ENCODE measurements around the gene DLGAP1. TPM values are rescaled to one million over a fixed set of nuclear protein-coding genes. Genes with fewer than 3 reads are reported as not detected.

DLGAP1 gene
- polyA plus RNA-seq, 1 donor from 2014 or later: 4.5 TPM

DNA sequence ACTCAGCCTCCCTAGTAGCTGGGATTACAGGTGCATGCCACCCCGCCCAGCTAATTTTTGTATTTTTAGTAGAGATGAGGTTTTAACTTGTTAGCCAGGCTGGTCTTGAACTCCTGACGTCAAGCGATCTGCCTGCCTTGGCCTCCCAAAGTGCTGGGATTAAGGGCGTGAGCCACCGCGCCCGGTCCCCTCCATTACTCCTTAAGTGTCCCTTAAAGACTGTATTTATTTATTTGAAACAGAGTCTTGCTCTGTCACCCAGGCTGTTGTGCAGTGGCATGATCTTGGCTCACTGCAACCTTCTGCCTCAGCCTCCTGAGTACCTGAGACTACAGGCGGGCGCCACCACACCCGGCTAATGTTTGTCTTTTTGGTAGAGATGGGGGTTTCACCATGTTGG is 856.5 kb downstream of the DLGAP1 start:
- Histone ChIP-seq H3F3A (ENCODE audit: insufficient read depth, low read length, poor library complexity, severe bottlenecking) (no peaks in the 10 kb centered on the region), H3K36me3 (ENCODE audit: insufficient read depth, low read length) (no peaks in the 10 kb centered on the region), H3K4me2 (ENCODE audit: low read length) (no peak overlapping the region), H3K27ac (ENCODE audit: low read length) (no peak overlapping the region), H3K9me3 (ENCODE audit: low read length) (no peaks in the 10 kb centered on the region), H3K79me2 (replicated peaks; ENCODE audit: insufficient read depth, low read length) (no peaks in the 10 kb centered on the region), H3K27me3 (ENCODE audit: insufficient read depth, low read depth, low read length) (peaks cover 8% of the 10 kb centered on the region), H3K4me3 (ENCODE audit: low read length) (no peak overlapping the region), H4K20me1 (ENCODE audit: insufficient read depth) (no peaks in the 10 kb centered on the region), H2AFZ (ENCODE audit: low read depth, low read length) (no peak overlapping the region), H3K9ac (ENCODE audit: low read length) (no peak overlapping the region), H3K9me2 (ENCODE audit: insufficient read depth, low read length) (no peaks in the 10 kb centered on the region)
- TF ChIP-seq TAF1 (IDR thresholded peaks at IDR 0.05; ENCODE audit: low read depth) (no peak), EP300 (conservative IDR thresholded peaks at IDR 0.05; ENCODE audit: poor library complexity, severe bottlenecking) (no peak), POLR2AphosphoS5 (IDR thresholded peaks at IDR 0.05) (no peak), MXI1 (conservative IDR thresholded peaks at IDR 0.05; ENCODE audit: poor library complexity, severe bottlenecking) (no peak), RAD21 (conservative IDR thresholded peaks at IDR 0.05) (no peak), SMC3 (conservative IDR thresholded peaks at IDR 0.05; ENCODE audit: poor library complexity) (no peak), EZH2 (IDR thresholded peaks at IDR 0.05; ENCODE audit: borderline replicate concordance, insufficient read depth, low read length, poor library complexity, severe bottlenecking) (no peak)
- TF ChIP-seq, protein P1, sequence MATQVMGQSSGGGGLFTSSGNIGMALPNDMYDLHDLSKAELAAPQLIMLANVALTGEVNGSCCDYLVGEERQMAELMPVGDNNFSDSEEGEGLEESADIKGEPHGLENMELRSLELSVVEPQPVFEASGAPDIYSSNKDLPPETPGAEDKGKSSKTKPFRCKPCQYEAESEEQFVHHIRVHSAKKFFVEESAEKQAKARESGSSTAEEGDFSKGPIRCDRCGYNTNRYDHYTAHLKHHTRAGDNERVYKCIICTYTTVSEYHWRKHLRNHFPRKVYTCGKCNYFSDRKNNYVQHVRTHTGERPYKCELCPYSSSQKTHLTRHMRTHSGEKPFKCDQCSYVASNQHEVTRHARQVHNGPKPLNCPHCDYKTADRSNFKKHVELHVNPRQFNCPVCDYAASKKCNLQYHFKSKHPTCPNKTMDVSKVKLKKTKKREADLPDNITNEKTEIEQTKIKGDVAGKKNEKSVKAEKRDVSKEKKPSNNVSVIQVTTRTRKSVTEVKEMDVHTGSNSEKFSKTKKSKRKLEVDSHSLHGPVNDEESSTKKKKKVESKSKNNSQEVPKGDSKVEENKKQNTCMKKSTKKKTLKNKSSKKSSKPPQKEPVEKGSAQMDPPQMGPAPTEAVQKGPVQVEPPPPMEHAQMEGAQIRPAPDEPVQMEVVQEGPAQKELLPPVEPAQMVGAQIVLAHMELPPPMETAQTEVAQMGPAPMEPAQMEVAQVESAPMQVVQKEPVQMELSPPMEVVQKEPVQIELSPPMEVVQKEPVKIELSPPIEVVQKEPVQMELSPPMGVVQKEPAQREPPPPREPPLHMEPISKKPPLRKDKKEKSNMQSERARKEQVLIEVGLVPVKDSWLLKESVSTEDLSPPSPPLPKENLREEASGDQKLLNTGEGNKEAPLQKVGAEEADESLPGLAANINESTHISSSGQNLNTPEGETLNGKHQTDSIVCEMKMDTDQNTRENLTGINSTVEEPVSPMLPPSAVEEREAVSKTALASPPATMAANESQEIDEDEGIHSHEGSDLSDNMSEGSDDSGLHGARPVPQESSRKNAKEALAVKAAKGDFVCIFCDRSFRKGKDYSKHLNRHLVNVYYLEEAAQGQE (IDR thresholded peaks at IDR 0.05; ENCODE audit: borderline replicate concordance): no peak
- TF ChIP-seq, protein P2, sequence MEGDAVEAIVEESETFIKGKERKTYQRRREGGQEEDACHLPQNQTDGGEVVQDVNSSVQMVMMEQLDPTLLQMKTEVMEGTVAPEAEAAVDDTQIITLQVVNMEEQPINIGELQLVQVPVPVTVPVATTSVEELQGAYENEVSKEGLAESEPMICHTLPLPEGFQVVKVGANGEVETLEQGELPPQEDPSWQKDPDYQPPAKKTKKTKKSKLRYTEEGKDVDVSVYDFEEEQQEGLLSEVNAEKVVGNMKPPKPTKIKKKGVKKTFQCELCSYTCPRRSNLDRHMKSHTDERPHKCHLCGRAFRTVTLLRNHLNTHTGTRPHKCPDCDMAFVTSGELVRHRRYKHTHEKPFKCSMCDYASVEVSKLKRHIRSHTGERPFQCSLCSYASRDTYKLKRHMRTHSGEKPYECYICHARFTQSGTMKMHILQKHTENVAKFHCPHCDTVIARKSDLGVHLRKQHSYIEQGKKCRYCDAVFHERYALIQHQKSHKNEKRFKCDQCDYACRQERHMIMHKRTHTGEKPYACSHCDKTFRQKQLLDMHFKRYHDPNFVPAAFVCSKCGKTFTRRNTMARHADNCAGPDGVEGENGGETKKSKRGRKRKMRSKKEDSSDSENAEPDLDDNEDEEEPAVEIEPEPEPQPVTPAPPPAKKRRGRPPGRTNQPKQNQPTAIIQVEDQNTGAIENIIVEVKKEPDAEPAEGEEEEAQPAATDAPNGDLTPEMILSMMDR (IDR thresholded peaks at IDR 0.05; ENCODE audit: poor library complexity, severe bottlenecking): no peak

DNA sequence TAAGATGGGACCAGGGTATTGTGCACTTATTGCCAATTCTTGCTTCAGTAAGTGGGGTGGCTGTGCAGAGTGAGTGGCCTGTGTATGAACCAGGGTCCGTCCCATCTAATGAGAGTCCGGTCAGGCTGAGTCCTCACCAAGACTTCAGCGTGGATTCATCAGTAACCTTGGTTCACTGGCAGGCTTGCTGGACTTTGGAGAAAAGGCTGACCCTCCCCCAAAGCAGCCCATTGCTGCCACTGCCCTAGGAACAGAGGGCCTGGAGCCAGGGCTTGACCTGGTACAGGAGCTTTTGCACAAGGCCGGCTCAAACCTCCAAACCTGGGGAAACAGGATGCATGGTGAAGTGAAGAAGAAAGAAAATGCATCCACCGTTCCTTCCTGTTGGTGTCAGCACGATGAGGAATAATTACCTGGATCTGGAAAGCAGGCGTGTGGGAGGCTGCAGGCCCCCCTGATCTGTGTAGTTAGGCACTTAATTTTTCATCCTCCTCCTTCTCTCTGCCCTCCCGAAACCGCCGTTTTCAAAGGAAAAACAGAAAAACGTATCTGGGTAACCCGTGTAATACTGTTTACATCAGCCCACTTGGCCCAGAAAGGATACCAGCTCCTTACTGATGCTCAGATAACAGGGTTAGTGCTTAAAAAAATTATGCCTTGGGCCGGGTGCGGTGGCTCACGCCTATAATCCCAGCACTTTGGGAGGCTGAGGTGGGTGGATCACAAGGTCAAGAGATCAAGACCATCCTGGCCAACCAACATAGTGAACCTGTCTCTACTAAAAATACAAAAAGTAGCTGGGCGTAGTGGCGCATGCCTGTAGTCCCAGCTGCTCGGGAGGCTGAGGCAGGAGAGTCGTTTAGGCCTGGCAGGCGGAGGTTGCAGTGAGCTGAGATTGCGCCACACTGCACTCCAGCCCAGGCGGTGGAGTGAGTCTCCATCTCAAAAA is 857.4 kb downstream of the DLGAP1 start:
- Histone ChIP-seq H3K27ac (ENCODE audit: low read length) (no peak overlapping the region), H2AFZ (ENCODE audit: low read depth, low read length) (no peak overlapping the region), H3K4me2 (ENCODE audit: low read length) (no peak overlapping the region), H3K4me3 (ENCODE audit: low read length) (no peak overlapping the region), H4K20me1 (ENCODE audit: insufficient read depth) (no peaks in the 10 kb centered on the region), H3F3A (ENCODE audit: insufficient read depth, low read length, poor library complexity, severe bottlenecking) (no peaks in the 10 kb centered on the region), H3K36me3 (ENCODE audit: insufficient read depth, low read length) (no peaks in the 10 kb centered on the region), H3K9me3 (ENCODE audit: low read length) (no peaks in the 10 kb centered on the region), H3K9ac (ENCODE audit: low read length) (no peak overlapping the region), H3K9me2 (ENCODE audit: insufficient read depth, low read length) (no peaks in the 10 kb centered on the region), H3K27me3 (ENCODE audit: insufficient read depth, low read depth, low read length) (peaks cover under 1% of the 10 kb centered on the region), H3K79me2 (replicated peaks; ENCODE audit: insufficient read depth, low read length) (no peaks in the 10 kb centered on the region)
- no peak for TF ChIP-seq EZH2 (IDR thresholded peaks at IDR 0.05; ENCODE audit: borderline replicate concordance, insufficient read depth, low read length, poor library complexity, severe bottlenecking)
- no peak for TF ChIP-seq EP300 (conservative IDR thresholded peaks at IDR 0.05; ENCODE audit: poor library complexity, severe bottlenecking)
- no peak for TF ChIP-seq RAD21 (conservative IDR thresholded peaks at IDR 0.05)

Data from neural cell (in vitro differentiated cells).